ENCODE results near the gene IQCM. TPM values are rescaled to one million over a fixed set of nuclear protein-coding genes. Genes with fewer than 3 reads are reported as not detected.

Gene IQCM
- total RNA-seq, 2 donors from 2014 or later, result not detected

DNA sequence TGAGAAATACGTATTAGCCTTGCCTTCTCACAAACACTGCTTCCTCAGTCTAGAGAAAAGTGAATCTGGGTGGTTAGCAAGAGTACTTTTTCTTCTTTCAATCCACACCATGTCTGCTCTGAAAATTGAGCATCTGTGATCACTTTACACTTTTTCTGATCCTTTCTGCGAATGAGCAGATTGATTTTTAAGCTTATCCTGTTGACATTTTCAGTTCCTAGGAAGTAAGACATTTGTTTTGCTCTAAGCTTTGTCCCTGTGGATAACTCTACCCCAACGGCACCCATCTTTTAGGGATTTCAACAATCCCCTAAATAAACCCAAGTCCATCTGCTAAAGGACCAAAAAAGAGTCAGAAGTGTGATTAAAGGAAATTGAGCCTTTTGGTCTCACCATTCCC, 487.5 kb downstream of the IQCM start:
- no peaks in the 10 kb centered on the region for H3K27me3 Mint-ChIP-seq
- no peaks in the 10 kb centered on the region for H3K9me3 ChIP-seq (ENCODE audit: control insufficient read depth, low read length, poor library complexity, severe bottlenecking)
- H3K27ac Mint-ChIP-seq, result no peak overlapping the region
- H3K4me1 Mint-ChIP-seq, result no peaks in the 10 kb centered on the region
- DNase-seq (no peak), ATAC-seq (no peak)
- H3K4me3 Mint-ChIP-seq, result no peak overlapping the region
- no peaks in the 10 kb centered on the region for H3K36me3 Mint-ChIP-seq (ENCODE audit: low read depth)

DNA sequence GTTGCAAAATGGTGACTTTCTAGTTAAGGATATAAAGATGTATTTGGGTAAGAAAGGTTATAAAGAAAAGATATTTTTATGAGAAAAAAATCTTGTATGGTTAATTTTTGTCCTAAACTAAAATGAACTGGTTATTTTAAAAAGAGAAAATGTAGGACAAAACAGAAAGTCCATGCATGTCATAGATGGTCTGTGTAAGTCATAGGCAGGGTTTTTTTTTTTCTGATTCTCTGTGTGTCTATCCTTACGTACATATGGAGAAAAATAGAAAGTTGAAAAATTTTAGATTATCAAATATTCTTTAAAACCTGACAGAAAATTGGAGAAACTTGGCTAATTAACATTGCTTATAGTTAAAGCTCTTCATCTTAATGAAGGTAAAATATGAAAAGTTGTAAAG, 493.4 kb downstream of the IQCM start:
- no peak for ATAC-seq
- no peaks in the 10 kb centered on the region for H3K9me3 ChIP-seq (ENCODE audit: control insufficient read depth, low read length, poor library complexity, severe bottlenecking)
- Mint-ChIP-seq H3K27ac (no peak overlapping the region), H3K27me3 (no peaks in the 10 kb centered on the region), H3K4me3 (no peak overlapping the region), H3K36me3 (ENCODE audit: low read depth) (no peaks in the 10 kb centered on the region), H3K4me1 (no peaks in the 10 kb centered on the region)
- DNase-seq, result no peak

DNA sequence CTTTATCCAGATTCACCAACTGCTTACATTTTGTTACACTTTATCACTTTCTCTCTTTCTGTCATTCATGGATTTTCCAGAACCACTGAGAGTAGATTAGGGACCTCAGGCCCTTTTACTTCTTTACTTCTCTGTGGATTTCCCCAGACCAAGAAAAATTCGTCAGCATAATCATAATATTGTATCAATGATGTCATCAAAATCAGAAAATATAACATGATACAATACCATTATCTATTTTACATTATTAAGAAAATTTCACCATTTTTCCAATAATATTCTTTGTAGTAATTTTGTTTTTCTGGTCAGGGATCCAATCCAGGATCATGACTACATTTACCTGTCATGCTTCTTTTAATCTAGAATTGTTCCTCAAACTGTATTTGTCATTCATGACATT, 494.2 kb downstream of the IQCM start:
- H3K4me3 Mint-ChIP-seq, result no peak overlapping the region
- DNase-seq (no peak), ATAC-seq (no peak)
- H3K27me3 Mint-ChIP-seq, result no peaks in the 10 kb centered on the region
- H3K4me1 Mint-ChIP-seq, result no peaks in the 10 kb centered on the region
- no peaks in the 10 kb centered on the region for H3K9me3 ChIP-seq (ENCODE audit: control insufficient read depth, low read length, poor library complexity, severe bottlenecking)
- no peaks in the 10 kb centered on the region for H3K36me3 Mint-ChIP-seq (ENCODE audit: low read depth)
- H3K27ac Mint-ChIP-seq, result no peak overlapping the region

DNA sequence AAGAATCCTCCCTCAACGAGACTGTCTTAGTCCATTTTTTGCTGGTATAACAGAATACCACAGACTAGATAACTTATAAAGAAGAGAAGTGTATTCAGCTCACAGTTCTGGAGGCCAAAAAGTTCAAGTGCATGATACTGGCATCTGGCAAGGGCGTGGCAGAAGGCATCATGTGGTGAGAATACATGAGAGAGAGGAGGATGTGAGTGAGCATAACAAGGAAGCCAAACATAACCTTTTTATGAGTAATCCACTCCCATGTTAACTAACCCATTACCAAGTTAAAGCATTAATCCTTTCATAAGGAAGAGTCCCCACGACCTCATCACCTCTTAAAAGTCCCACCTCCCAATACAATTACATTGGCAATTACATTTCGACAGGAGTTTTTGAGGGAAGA, 504.6 kb downstream of the IQCM start:
- Mint-ChIP-seq H3K27me3 (no peaks in the 10 kb centered on the region), H3K4me1 (no peaks in the 10 kb centered on the region), H3K4me3 (no peak overlapping the region), H3K27ac (no peak overlapping the region), H3K36me3 (ENCODE audit: low read depth) (no peaks in the 10 kb centered on the region)
- H3K9me3 ChIP-seq (ENCODE audit: control insufficient read depth, low read length, poor library complexity, severe bottlenecking), result no peaks in the 10 kb centered on the region
- ATAC-seq (no peak), DNase-seq (no peak)

DNA sequence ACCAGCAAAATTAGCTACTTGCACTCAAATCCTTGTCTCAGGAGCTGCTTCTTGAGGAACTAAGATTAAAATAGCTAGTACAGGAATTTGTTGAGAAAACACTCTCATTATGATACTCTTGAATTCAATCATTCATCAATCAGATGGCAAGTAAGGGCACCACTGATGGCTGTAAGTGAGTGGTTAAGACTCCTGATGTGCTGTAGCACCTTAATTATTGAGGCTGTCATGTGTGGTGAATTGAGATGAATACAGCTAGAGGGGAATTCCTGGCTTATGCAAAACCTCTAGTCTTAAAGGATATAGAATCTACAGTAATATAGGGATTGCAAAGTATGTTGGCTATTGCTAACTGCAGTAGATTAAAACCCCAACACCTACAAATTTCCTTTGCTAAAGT, 509.1 kb downstream of the IQCM start:
- Mint-ChIP-seq H3K27ac (no peak overlapping the region), H3K4me3 (no peak overlapping the region), H3K4me1 (no peaks in the 10 kb centered on the region), H3K27me3 (no peaks in the 10 kb centered on the region), H3K36me3 (ENCODE audit: low read depth) (no peaks in the 10 kb centered on the region)
- no peak for DNase-seq
- no peak for ATAC-seq
- no peaks in the 10 kb centered on the region for H3K9me3 ChIP-seq (ENCODE audit: control insufficient read depth, low read length, poor library complexity, severe bottlenecking)
